ENCODE data around the gene TRIM34. TPM values are rescaled to one million over a fixed set of nuclear protein-coding genes. Genes with fewer than 3 reads are reported as not detected.

TRIM34 gene
- total RNA-seq, 1 experiment from 2014 or later = 0.66 TPM

DNA sequence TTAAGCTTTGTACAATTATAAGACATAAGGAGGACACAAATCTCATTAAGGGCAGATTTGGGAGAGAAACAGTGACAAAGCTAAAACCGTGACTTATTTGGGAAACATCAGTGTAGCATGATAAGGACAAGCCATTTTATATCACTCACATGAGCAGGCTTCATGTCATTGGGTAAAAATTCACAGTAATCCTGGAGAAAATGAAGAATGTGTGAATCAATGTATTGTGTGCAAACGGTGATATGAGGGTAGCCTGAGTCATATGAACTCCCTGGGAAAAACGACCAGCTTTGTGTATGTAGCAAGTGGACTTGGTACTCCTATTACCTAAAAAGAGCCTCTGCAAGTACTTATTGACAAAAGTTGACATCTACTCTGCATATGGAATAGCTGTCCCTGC is 6.0 kb upstream of the TRIM34 start (continued):
- TF ChIP-seq, protein P1, sequence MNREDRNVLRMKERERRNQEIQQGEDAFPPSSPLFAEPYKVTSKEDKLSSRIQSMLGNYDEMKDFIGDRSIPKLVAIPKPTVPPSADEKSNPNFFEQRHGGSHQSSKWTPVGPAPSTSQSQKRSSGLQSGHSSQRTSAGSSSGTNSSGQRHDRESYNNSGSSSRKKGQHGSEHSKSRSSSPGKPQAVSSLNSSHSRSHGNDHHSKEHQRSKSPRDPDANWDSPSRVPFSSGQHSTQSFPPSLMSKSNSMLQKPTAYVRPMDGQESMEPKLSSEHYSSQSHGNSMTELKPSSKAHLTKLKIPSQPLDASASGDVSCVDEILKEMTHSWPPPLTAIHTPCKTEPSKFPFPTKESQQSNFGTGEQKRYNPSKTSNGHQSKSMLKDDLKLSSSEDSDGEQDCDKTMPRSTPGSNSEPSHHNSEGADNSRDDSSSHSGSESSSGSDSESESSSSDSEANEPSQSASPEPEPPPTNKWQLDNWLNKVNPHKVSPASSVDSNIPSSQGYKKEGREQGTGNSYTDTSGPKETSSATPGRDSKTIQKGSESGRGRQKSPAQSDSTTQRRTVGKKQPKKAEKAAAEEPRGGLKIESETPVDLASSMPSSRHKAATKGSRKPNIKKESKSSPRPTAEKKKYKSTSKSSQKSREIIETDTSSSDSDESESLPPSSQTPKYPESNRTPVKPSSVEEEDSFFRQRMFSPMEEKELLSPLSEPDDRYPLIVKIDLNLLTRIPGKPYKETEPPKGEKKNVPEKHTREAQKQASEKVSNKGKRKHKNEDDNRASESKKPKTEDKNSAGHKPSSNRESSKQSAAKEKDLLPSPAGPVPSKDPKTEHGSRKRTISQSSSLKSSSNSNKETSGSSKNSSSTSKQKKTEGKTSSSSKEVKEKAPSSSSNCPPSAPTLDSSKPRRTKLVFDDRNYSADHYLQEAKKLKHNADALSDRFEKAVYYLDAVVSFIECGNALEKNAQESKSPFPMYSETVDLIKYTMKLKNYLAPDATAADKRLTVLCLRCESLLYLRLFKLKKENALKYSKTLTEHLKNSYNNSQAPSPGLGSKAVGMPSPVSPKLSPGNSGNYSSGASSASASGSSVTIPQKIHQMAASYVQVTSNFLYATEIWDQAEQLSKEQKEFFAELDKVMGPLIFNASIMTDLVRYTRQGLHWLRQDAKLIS (CRISPR knock-in tag; IDR thresholded peaks at IDR 0.05; ENCODE audit: borderline replicate concordance) = no peak
- TF ChIP-seq, protein P2, sequence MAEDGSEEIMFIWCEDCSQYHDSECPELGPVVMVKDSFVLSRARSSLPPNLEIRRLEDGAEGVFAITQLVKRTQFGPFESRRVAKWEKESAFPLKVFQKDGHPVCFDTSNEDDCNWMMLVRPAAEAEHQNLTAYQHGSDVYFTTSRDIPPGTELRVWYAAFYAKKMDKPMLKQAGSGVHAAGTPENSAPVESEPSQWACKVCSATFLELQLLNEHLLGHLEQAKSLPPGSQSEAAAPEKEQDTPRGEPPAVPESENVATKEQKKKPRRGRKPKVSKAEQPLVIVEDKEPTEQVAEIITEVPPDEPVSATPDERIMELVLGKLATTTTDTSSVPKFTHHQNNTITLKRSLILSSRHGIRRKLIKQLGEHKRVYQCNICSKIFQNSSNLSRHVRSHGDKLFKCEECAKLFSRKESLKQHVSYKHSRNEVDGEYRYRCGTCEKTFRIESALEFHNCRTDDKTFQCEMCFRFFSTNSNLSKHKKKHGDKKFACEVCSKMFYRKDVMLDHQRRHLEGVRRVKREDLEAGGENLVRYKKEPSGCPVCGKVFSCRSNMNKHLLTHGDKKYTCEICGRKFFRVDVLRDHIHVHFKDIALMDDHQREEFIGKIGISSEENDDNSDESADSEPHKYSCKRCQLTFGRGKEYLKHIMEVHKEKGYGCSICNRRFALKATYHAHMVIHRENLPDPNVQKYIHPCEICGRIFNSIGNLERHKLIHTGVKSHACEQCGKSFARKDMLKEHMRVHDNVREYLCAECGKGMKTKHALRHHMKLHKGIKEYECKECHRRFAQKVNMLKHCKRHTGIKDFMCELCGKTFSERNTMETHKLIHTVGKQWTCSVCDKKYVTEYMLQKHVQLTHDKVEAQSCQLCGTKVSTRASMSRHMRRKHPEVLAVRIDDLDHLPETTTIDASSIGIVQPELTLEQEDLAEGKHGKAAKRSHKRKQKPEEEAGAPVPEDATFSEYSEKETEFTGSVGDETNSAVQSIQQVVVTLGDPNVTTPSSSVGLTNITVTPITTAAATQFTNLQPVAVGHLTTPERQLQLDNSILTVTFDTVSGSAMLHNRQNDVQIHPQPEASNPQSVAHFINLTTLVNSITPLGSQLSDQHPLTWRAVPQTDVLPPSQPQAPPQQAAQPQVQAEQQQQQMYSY (CRISPR knock-in tag; IDR thresholded peaks at IDR 0.05) = no peak
- TF ChIP-seq, protein P3, sequence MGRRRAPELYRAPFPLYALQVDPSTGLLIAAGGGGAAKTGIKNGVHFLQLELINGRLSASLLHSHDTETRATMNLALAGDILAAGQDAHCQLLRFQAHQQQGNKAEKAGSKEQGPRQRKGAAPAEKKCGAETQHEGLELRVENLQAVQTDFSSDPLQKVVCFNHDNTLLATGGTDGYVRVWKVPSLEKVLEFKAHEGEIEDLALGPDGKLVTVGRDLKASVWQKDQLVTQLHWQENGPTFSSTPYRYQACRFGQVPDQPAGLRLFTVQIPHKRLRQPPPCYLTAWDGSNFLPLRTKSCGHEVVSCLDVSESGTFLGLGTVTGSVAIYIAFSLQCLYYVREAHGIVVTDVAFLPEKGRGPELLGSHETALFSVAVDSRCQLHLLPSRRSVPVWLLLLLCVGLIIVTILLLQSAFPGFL (CRISPR knock-in tag; IDR thresholded peaks at IDR 0.05; ENCODE audit: borderline replicate concordance) = no peak
- TF ChIP-seq TCF7 (CRISPR knock-in tag; IDR thresholded peaks at IDR 0.05; ENCODE audit: low read depth) (no peak), SMAD4 (CRISPR knock-in tag; IDR thresholded peaks at IDR 0.05) (no peak), TP53 (CRISPR knock-in tag; IDR thresholded peaks at IDR 0.05) (no peak)

DNA sequence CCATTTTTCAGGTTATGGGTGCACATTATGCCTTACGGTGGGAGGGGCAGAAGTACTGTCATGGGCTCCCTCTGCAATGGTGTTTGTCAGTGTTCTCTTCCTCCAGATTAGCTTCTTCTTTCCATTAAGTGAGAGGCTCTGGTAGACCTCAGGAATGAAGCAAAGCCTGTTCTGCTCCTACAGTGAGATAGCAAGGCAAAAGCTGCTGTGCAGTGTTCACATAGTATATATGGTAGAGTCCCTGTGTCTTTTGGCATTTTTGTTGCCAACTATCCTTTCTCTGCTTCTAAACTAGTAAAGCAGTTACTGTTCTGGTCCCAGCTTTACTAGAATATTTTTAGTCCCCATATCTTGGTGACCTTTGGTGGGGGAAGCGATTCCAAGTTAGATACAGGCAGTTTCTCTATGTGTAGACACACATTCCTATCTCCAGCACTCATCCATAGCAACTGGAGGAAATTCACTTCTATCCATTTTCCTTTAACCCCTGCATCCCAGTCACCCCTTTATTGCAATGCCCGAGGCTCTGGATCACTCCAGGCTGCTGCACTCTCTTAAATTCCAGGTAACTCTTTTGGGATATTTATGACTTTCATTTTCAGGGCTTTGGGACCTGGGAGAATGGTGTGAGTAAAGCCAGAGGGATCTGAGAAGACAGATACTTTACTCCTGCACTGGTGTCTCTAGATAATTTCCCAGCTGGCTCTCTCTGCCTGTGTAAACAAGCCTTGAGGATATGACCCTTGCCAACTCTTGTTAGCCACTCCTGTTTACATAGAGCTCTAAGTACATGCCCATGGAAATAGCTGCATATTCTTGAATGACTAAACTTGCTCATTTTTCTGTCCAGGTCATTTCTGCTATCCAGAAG is 3.9 kb upstream of the TRIM34 start:
- Mint-ChIP-seq H3K4me1 (peaks cover 47% of the 10 kb centered on the region), H3K27me3 (ENCODE audit: low read depth) (no peaks in the 10 kb centered on the region), H3K27ac (no peak overlapping the region), H3K36me3 (no peaks in the 10 kb centered on the region), H3K9me3 (no peaks in the 10 kb centered on the region), H3K4me3 (no peak overlapping the region)
- DNase-seq (ENCODE audit: low spot score) = no peak
- POLR2A ChIA-PET = no interaction called here
- CTCF ChIA-PET = interaction anchor here (1.5 kb wide), 1 partner anchor 21 kb away, joined by 4 read pairs; no protein-coding TSS in a partner anchor
- no peak for ATAC-seq
- no peak for TF ChIP-seq ZNF219 (CRISPR knock-in tag; IDR thresholded peaks at IDR 0.05; ENCODE audit: borderline replicate concordance)
- no peak for TF ChIP-seq TP53 (CRISPR knock-in tag; IDR thresholded peaks at IDR 0.05)
- no peak for TF ChIP-seq NFE2L1 (CRISPR knock-in tag; IDR thresholded peaks at IDR 0.05)
- TF ChIP-seq, protein P4, sequence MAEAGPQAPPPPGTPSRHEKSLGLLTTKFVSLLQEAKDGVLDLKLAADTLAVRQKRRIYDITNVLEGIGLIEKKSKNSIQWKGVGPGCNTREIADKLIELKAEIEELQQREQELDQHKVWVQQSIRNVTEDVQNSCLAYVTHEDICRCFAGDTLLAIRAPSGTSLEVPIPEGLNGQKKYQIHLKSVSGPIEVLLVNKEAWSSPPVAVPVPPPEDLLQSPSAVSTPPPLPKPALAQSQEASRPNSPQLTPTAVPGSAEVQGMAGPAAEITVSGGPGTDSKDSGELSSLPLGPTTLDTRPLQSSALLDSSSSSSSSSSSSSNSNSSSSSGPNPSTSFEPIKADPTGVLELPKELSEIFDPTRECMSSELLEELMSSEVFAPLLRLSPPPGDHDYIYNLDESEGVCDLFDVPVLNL (CRISPR knock-in tag; IDR thresholded peaks at IDR 0.05; ENCODE audit: borderline replicate concordance, low read depth) = no peak
- TF ChIP-seq, protein P5, sequence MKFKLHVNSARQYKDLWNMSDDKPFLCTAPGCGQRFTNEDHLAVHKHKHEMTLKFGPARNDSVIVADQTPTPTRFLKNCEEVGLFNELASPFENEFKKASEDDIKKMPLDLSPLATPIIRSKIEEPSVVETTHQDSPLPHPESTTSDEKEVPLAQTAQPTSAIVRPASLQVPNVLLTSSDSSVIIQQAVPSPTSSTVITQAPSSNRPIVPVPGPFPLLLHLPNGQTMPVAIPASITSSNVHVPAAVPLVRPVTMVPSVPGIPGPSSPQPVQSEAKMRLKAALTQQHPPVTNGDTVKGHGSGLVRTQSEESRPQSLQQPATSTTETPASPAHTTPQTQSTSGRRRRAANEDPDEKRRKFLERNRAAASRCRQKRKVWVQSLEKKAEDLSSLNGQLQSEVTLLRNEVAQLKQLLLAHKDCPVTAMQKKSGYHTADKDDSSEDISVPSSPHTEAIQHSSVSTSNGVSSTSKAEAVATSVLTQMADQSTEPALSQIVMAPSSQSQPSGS (CRISPR knock-in tag; IDR thresholded peaks at IDR 0.05; ENCODE audit: borderline replicate concordance, low read depth) = no peak
- TF ChIP-seq, protein P6, sequence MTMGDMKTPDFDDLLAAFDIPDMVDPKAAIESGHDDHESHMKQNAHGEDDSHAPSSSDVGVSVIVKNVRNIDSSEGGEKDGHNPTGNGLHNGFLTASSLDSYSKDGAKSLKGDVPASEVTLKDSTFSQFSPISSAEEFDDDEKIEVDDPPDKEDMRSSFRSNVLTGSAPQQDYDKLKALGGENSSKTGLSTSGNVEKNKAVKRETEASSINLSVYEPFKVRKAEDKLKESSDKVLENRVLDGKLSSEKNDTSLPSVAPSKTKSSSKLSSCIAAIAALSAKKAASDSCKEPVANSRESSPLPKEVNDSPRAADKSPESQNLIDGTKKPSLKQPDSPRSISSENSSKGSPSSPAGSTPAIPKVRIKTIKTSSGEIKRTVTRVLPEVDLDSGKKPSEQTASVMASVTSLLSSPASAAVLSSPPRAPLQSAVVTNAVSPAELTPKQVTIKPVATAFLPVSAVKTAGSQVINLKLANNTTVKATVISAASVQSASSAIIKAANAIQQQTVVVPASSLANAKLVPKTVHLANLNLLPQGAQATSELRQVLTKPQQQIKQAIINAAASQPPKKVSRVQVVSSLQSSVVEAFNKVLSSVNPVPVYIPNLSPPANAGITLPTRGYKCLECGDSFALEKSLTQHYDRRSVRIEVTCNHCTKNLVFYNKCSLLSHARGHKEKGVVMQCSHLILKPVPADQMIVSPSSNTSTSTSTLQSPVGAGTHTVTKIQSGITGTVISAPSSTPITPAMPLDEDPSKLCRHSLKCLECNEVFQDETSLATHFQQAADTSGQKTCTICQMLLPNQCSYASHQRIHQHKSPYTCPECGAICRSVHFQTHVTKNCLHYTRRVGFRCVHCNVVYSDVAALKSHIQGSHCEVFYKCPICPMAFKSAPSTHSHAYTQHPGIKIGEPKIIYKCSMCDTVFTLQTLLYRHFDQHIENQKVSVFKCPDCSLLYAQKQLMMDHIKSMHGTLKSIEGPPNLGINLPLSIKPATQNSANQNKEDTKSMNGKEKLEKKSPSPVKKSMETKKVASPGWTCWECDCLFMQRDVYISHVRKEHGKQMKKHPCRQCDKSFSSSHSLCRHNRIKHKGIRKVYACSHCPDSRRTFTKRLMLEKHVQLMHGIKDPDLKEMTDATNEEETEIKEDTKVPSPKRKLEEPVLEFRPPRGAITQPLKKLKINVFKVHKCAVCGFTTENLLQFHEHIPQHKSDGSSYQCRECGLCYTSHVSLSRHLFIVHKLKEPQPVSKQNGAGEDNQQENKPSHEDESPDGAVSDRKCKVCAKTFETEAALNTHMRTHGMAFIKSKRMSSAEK (CRISPR knock-in tag; IDR thresholded peaks at IDR 0.05; ENCODE audit: borderline replicate concordance) = no peak
- no peak for TF ChIP-seq NR3C1 (CRISPR knock-in tag; conservative IDR thresholded peaks at IDR 0.05; ENCODE audit: low read depth)
- TF ChIP-seq NFATC4 (CRISPR knock-in tag; IDR thresholded peaks at IDR 0.05) = no peak
- no peak for TF ChIP-seq ZNF232 (CRISPR knock-in tag; IDR thresholded peaks at IDR 0.05)
- TF ChIP-seq PRRX2 (CRISPR knock-in tag; IDR thresholded peaks at IDR 0.05) = no peak
- no peak for TF ChIP-seq NR1H2 (CRISPR knock-in tag; IDR thresholded peaks at IDR 0.05)
- TF ChIP-seq NFYB (CRISPR knock-in tag; conservative IDR thresholded peaks at IDR 0.05; ENCODE audit: low read depth) = no peak
